Fibroblast of mammary gland (primary cell): ENCODE data around the gene MCTP2.

Experiments
- DNase-seq: peaks from one replicate; pipeline ENCODE4 v3.0.0-alpha.2; 2010; ENCODE audit warnings: low read depth
- H3K4me3 ChIP-seq: 2 replicates; pipeline ENCODE4 v1.5.1; 2011; ENCODE audit warnings: low read depth, mild to moderate bottlenecking, low read length, moderate library complexity; ENCODE audit not compliant: control insufficient read depth
- CTCF ChIP-seq: conservative IDR thresholded peaks from 2 replicates; pipeline ENCODE4 v1.5.1; 2011; ENCODE audit warnings: low read depth, low read length, inconsistent platforms; ENCODE audit not compliant: control insufficient read depth, insufficient read depth

The MCTP2 gene

DNA sequence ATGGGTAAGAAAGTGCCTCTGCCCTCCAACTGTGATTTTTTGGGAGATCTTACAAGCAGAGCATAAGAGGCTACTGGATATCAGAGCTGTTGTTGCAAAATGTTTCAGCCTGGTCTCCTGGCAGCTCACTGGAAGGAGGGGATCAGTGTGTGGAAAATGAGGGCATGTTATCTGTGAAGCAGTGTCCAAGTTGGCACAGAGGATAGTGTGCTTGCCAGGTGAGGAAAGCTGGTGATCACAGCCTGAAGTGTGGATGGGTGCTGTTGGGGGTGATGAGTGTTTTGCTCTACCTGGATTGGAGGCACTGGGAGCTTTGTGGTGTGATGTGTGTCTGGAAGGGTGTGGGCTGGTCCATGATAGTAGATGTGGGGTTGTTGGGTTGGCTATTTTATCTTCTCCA is 69.3 kb downstream of the MCTP2 start:
- no peak for DNase-seq
- H3K4me3 ChIP-seq, result no peak overlapping the region
- TF ChIP-seq CTCF, result no peak

DNA sequence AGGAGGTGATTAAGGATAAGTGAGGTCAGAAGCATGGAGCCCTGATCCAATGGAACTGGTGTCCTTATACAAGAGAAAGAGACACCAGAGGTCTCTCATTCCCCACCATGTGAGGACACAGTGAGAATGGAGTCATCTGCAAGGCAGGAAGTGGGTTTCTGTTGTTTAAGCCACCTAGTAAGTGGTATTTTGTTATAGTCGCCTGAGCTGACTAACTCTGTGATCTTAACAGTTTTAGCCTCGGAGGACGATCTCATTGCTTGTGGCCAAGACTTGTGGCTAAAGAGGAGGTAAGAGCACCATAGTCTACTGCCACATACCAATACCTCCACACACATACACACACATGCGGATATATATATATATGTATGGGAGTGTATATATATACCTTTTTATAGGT is 73.8 kb downstream of the MCTP2 start:
- TF ChIP-seq CTCF, result no peak
- H3K4me3 ChIP-seq, result no peak overlapping the region
- no peak for DNase-seq

DNA sequence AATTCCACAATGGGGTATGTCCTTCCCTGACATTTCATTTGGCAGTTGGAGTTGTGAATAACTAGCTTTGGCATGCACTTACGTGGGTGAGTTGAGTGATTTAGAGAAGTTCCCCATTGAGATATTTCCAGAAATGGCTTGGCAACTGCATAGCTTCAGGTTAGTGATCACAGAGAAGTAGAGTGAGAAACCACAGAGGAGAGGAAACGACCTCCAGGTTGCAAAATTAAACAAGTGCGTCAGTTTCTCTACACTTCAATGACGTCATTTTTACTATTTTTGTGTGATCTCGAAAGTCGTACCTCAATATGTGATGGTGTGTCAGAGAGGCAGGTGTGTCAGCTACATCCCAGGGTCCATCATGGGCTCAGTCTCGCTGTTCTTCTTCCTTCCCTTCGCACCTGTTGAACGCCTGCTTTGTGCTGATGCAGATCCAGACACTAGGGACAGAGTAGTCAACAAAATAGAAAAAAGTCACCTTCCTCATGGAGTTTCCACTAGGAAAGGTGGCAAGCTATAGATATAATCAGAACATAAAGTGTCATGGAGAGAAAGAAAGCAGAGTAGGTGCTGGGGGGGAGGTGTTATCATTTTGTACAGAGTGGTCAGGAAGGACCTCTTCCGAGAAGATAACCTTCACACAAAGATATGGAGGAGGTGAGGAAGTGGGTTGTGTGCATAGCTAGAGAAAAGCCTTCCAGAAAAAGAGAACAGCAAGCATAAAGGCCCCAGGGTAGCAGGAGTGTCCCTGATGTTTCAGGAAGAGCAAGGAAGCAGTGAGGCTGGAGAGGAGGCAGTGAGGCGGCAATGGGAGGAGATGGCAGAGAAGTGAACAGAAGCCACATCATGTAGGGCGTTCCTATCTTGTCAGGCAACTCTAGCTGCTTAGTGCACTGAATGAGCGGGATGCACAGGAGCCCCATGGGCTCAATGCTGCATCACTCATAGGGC is 75.6 kb downstream of the MCTP2 start:
- no peak for TF ChIP-seq CTCF
- H3K4me3 ChIP-seq, result no peak overlapping the region
- peak; percentile 65 for DNase-seq

GRCh38 chr15:94312946-94313345 is 81.6 kb downstream of the MCTP2 start:
- H3K4me3 ChIP-seq, result no peak overlapping the region
- no peak for TF ChIP-seq CTCF
- DNase-seq, result no peak

DNA sequence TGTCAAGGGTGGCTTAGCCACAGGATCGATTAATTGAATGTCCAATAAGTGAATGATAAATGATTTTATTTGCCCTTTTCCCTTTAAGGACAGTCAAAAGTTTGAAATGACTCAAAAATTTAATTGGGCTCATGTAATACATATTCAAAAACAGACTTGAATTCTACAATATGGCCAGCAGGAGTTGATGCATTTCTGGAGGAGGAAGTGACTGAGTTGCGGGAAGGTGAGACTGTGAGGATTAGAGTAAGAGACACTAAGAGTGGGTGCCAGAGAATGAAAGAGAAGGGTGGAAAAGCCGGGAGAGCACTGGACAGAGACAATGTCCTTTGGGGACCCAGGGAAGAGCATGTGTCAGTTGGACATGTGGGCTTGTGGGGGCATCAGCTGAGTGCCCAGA is 83.3 kb downstream of the MCTP2 start:
- DNase-seq, result no peak
- TF ChIP-seq CTCF, result no peak

DNA sequence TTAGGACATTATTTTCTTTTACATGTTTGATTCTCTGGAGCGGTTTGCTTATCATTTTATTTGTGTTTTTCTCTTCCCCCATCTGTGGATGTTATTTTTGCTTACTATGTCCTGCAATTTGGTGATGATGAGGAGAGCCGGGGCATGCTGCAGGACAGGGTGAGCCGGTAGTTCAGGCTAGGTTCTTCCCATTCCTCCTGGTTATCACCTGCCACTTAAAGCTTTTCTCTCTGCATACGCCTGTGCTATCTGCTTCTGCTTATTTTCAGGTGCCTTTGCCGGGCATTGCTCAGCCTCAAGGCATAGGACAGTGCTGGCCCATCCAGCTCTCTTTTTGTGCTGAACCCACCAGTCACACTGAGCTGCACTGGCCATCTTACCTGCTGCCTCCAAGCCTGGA is 85.8 kb downstream of the MCTP2 start:
- no peak for DNase-seq
- H3K4me3 ChIP-seq, result no peak overlapping the region
- no peak for TF ChIP-seq CTCF

More for the DNA sequence above, 83.3 kb downstream of the MCTP2 start:
- H3K4me3 ChIP-seq, result no peak overlapping the region
